ENCODE measurements around the gene ANXA9.

Gene ANXA9

GRCh38 chr1:151008244-151009205 is 26.4 kb downstream of the ANXA9 start, which contains the start of gene PRUNE1:
Gene PRUNE1, plus strand, starts transcription at chr1:151008449. Its CDS starts 184 bp downstream, at chr1:151008633.
- H3K9ac ChIP-seq (ENCODE audit: low read depth, low read length) = peak within 1 kb of the TSS; percentile 88
- H3K27ac ChIP-seq (ENCODE audit: low read length) = no peak within 1 kb of the TSS
- H3K27me3 ChIP-seq (ENCODE audit: insufficient read depth, low read length) = no peaks in the 10 kb centered on the region
- 0 out of 2 replicates have a peak, but pooled peaks cover 4% of the 10 kb centered on the region for H3K36me3 ChIP-seq (ENCODE audit: insufficient read depth, low read depth, low read length)
- peaks cover 20% of the 10 kb centered on the region for H3K4me1 ChIP-seq (ENCODE audit: insufficient read depth, low read length)
- no peaks in the 10 kb centered on the region for H3K9me3 ChIP-seq (ENCODE audit: insufficient read depth, low read depth, low read length)
- peak within 1 kb of the TSS; percentile 92 for H3K4me3 ChIP-seq (ENCODE audit: low read length)

- no peaks in the 10 kb centered on the region for H3K9me3 ChIP-seq (ENCODE audit: insufficient read depth, low read depth, low read length)
- H3K27ac ChIP-seq (ENCODE audit: low read length) = no peak overlapping the region
- peak overlapping the region; percentile 88 for H3K9ac ChIP-seq (ENCODE audit: low read depth, low read length)
- peak overlapping the region; percentile 92 for H3K4me3 ChIP-seq (ENCODE audit: low read length)
- no peaks in the 10 kb centered on the region for H3K27me3 ChIP-seq (ENCODE audit: insufficient read depth, low read length)
- peaks cover 20% of the 10 kb centered on the region for H3K4me1 ChIP-seq (ENCODE audit: insufficient read depth, low read length)
- H3K36me3 ChIP-seq (ENCODE audit: insufficient read depth, low read depth, low read length) = 0 out of 2 replicates have a peak, but pooled peaks cover 4% of the 10 kb centered on the region
These were observed 27.1 kb downstream of the ANXA9 start for GRCh38 chr1:151009206-151009587.

- Histone ChIP-seq H3K27ac (ENCODE audit: low read length) (no peak overlapping the region), H3K9ac (ENCODE audit: low read depth, low read length) (peak overlapping the region; percentile 88; the same call in 1 of the 2 replicates), H3K4me1 (ENCODE audit: insufficient read depth, low read length) (peaks cover 20% of the 10 kb centered on the region), H3K9me3 (ENCODE audit: insufficient read depth, low read depth, low read length) (no peaks in the 10 kb centered on the region), H3K27me3 (ENCODE audit: insufficient read depth, low read length) (no peaks in the 10 kb centered on the region), H3K4me3 (ENCODE audit: low read length) (peak overlapping the region; percentile 92; the same call in 1 of the 2 replicates), H3K36me3 (ENCODE audit: insufficient read depth, low read depth, low read length) (0 out of 2 replicates have a peak, but pooled peaks cover 4% of the 10 kb centered on the region)
These were observed 27.7 kb downstream of the ANXA9 start for GRCh38 chr1:151009674-151010345.

- Histone ChIP-seq H3K36me3 (ENCODE audit: insufficient read depth, low read depth, low read length) (0 out of 2 replicates have a peak, but pooled peaks cover 4% of the 10 kb centered on the region), H3K27ac (ENCODE audit: low read length) (no peak overlapping the region), H3K9me3 (ENCODE audit: insufficient read depth, low read depth, low read length) (no peaks in the 10 kb centered on the region), H3K4me3 (ENCODE audit: low read length) (no peak overlapping the region), H3K27me3 (ENCODE audit: insufficient read depth, low read length) (no peaks in the 10 kb centered on the region), H3K9ac (ENCODE audit: low read depth, low read length) (no peak overlapping the region), H3K4me1 (ENCODE audit: insufficient read depth, low read length) (peaks cover 20% of the 10 kb centered on the region)
These were observed 28.2 kb downstream of the ANXA9 start for GRCh38 chr1:151010346-151010726.

- Histone ChIP-seq H3K4me3 (ENCODE audit: low read length) (no peak overlapping the region), H3K27ac (ENCODE audit: low read length) (no peak overlapping the region), H3K4me1 (ENCODE audit: insufficient read depth, low read length) (peaks cover 12% of the 10 kb centered on the region; the same call in 1 of the 2 replicates)
These were observed 29.2 kb downstream of the ANXA9 start for GRCh38 chr1:151011154-151011850.

GRCh38 chr1:151012684-151013471 is 30.8 kb downstream of the ANXA9 start:
- no peak overlapping the region for H3K27ac ChIP-seq (ENCODE audit: low read length)
- H3K9ac ChIP-seq (ENCODE audit: low read depth, low read length) = no peak overlapping the region
- peaks cover 7% of the 10 kb centered on the region; the same call in 1 of the 2 replicates for H3K36me3 ChIP-seq (ENCODE audit: insufficient read depth, low read depth, low read length)
- H3K27me3 ChIP-seq (ENCODE audit: insufficient read depth, low read length) = no peaks in the 10 kb centered on the region
- H3K4me1 ChIP-seq (ENCODE audit: insufficient read depth, low read length) = peaks cover 7% of the 10 kb centered on the region; the same call in 1 of the 2 replicates
- no peaks in the 10 kb centered on the region for H3K9me3 ChIP-seq (ENCODE audit: insufficient read depth, low read depth, low read length)
- H3K4me3 ChIP-seq (ENCODE audit: low read length) = no peak overlapping the region

More at GRCh38 chr1:151011154-151011850, 29.2 kb downstream of the ANXA9 start:
- Histone ChIP-seq H3K27me3 (ENCODE audit: insufficient read depth, low read length) (no peaks in the 10 kb centered on the region), H3K36me3 (ENCODE audit: insufficient read depth, low read depth, low read length) (0 out of 2 replicates have a peak, but pooled peaks cover 4% of the 10 kb centered on the region), H3K9ac (ENCODE audit: low read depth, low read length) (no peak overlapping the region), H3K9me3 (ENCODE audit: insufficient read depth, low read depth, low read length) (no peaks in the 10 kb centered on the region)

- no peaks in the 10 kb centered on the region for H3K27me3 ChIP-seq (ENCODE audit: insufficient read depth, low read length)
- no peak overlapping the region for H3K27ac ChIP-seq (ENCODE audit: low read length)
- H3K9ac ChIP-seq (ENCODE audit: low read depth, low read length) = no peak overlapping the region
- H3K4me3 ChIP-seq (ENCODE audit: low read length) = no peak overlapping the region
- H3K9me3 ChIP-seq (ENCODE audit: insufficient read depth, low read depth, low read length) = no peaks in the 10 kb centered on the region
- H3K4me1 ChIP-seq (ENCODE audit: insufficient read depth, low read length) = peaks cover 5% of the 10 kb centered on the region; the same call in 1 of the 2 replicates
- peaks cover 13% of the 10 kb centered on the region for H3K36me3 ChIP-seq (ENCODE audit: insufficient read depth, low read depth, low read length)
These were observed 31.4 kb downstream of the ANXA9 start for GRCh38 chr1:151013518-151013917.

- no peak overlapping the region for H3K27ac ChIP-seq (ENCODE audit: low read length)
- H3K9ac ChIP-seq (ENCODE audit: low read depth, low read length) = no peak overlapping the region
- peaks cover 38% of the 10 kb centered on the region for H3K36me3 ChIP-seq (ENCODE audit: insufficient read depth, low read depth, low read length)
- no peaks in the 10 kb centered on the region for H3K4me1 ChIP-seq (ENCODE audit: insufficient read depth, low read length)
- no peaks in the 10 kb centered on the region for H3K9me3 ChIP-seq (ENCODE audit: insufficient read depth, low read depth, low read length)
- no peak overlapping the region for H3K4me3 ChIP-seq (ENCODE audit: low read length)
- H3K27me3 ChIP-seq (ENCODE audit: insufficient read depth, low read length) = no peaks in the 10 kb centered on the region
These were observed 42.6 kb downstream of the ANXA9 start for GRCh38 chr1:151024540-151025146.

GRCh38 chr1:151026460-151026859 is 44.4 kb downstream of the ANXA9 start:
- peaks cover 45% of the 10 kb centered on the region for H3K36me3 ChIP-seq (ENCODE audit: insufficient read depth, low read depth, low read length)
- no peak overlapping the region for H3K9ac ChIP-seq (ENCODE audit: low read depth, low read length)

GRCh38 chr1:151032164-151032563 is 50.1 kb downstream of the ANXA9 start:
- Histone ChIP-seq H3K27ac (ENCODE audit: low read length) (no peak overlapping the region), H3K4me3 (ENCODE audit: low read length) (no peak overlapping the region), H3K4me1 (ENCODE audit: insufficient read depth, low read length) (no peaks in the 10 kb centered on the region; the same call in 1 of the 2 replicates), H3K9ac (ENCODE audit: low read depth, low read length) (no peak overlapping the region), H3K9me3 (ENCODE audit: insufficient read depth, low read depth, low read length) (no peaks in the 10 kb centered on the region), H3K27me3 (ENCODE audit: insufficient read depth, low read length) (no peaks in the 10 kb centered on the region), H3K36me3 (ENCODE audit: insufficient read depth, low read depth, low read length) (peaks cover 41% of the 10 kb centered on the region)

More at GRCh38 chr1:151026460-151026859, 44.4 kb downstream of the ANXA9 start:
- no peak overlapping the region for H3K27ac ChIP-seq (ENCODE audit: low read length)
- no peaks in the 10 kb centered on the region for H3K4me1 ChIP-seq (ENCODE audit: insufficient read depth, low read length)
- H3K9me3 ChIP-seq (ENCODE audit: insufficient read depth, low read depth, low read length) = no peaks in the 10 kb centered on the region
- H3K4me3 ChIP-seq (ENCODE audit: low read length) = no peak overlapping the region
- H3K27me3 ChIP-seq (ENCODE audit: insufficient read depth, low read length) = no peaks in the 10 kb centered on the region

Data from iPS-20b (cell line).